MCF 10A (cell line): ENCODE measurements around the gene ASH1L. TPM values are rescaled to one million over a fixed set of nuclear protein-coding genes. Genes with fewer than 3 reads are reported as not detected.

Experiments used
- BruUV-seq: library from RNA; stranded (reverse); fragments of 400-500 nt; replicated peaks from 2 replicates; lab custom pipeline; 2021; lab: Mats Ljungman, UMichigan
- CTCF ChIA-PET: fragments of 300-600 bp; sonication (Branson Sonifier 250); formaldehyde crosslinking; extraction: SDS; loops from one replicate; lab custom pipeline; 2021; ENCODE audit warnings: antibody characterized with exemption, inconsistent platforms; lab: Yijun Ruan, JAX
- POLR2A ChIA-PET: fragments of 300-600, 350-650 bp; sonication (Branson Sonifier 250); formaldehyde crosslinking; extraction: SDS; loops from one replicate; lab custom pipeline; 2020; ENCODE audit warnings: antibody characterized with exemption, inconsistent platforms; lab: Yijun Ruan, JAX
- DNase-seq: peaks from one replicate; pipeline ENCODE4 v3.0.0-alpha.2; 2018; ENCODE audit not compliant: unreplicated experiment
- H3K27ac Mint-ChIP-seq: one replicate; pipeline ENCODE4 v1.8.0; 2022; ENCODE audit warnings: mild to moderate bottlenecking, low read depth, mixed read lengths; ENCODE audit not compliant: unreplicated experiment
- H3K27me3 Mint-ChIP-seq: one replicate; pipeline ENCODE4 v1.8.0; 2022; ENCODE audit warnings: mixed read lengths; ENCODE audit not compliant: insufficient read depth, unreplicated experiment
- H3K36me3 Mint-ChIP-seq: one replicate; pipeline ENCODE4 v1.8.0; 2022; ENCODE audit warnings: mild to moderate bottlenecking, moderate library complexity, mixed read lengths; ENCODE audit not compliant: insufficient read depth, unreplicated experiment
- H3K4me1 Mint-ChIP-seq: one replicate; pipeline ENCODE4 v1.8.0; 2022; ENCODE audit warnings: mixed read lengths; ENCODE audit not compliant: insufficient read depth, unreplicated experiment
- H3K4me3 Mint-ChIP-seq: one replicate; pipeline ENCODE4 v1.8.0; 2022; ENCODE audit warnings: mild to moderate bottlenecking, moderate library complexity, mixed read lengths; ENCODE audit not compliant: unreplicated experiment
- H3K9me3 Mint-ChIP-seq: one replicate; pipeline ENCODE4 v1.8.0; 2022; ENCODE audit warnings: mixed read lengths; ENCODE audit not compliant: unreplicated experiment
- CTCF ChIP-seq: fragments of 200-600 bp; IDR thresholded peaks from one replicate; pipeline ENCODE4 v1.8.0; 2022; ENCODE audit warnings: antibody characterized with exemption, mild to moderate bottlenecking; ENCODE audit not compliant: unreplicated experiment
- intact Hi-C: fragments of 100-400 bp; cut with micrococcal nuclease; formaldehyde crosslinking; loops from 2 replicates; pipeline ENCODE4 v1.14.1; 2022
- total RNA-seq: library from RNA; stranded (reverse); gene quantifications from 2 replicates; pipeline ENCODE4 v1.2.3, GENCODE V29; 2022

The ASH1L gene
- total RNA-seq, 1 experiment from 2014 or later, result 59.1 TPM

- ChIA-PET POLR2A (interaction anchor here (0.8 to 1.7 kb wide), 3 partner anchors 23 to 76 kb away, joined by 3 to 5 read pairs (median 4); partner anchors contain the start of gene CLK2), CTCF (interaction anchor here (0.6 to 1.5 kb wide), 4 partner anchors 12 to 51 kb away, joined by 3 to 5 read pairs (median 4); no protein-coding TSS in a partner anchor)
- H3K36me3 Mint-ChIP-seq, result no peaks in the 10 kb centered on the region
- intact Hi-C loops, result no loop called here
- no peak for TF ChIP-seq CTCF
- no peak overlapping the region for H3K27ac Mint-ChIP-seq
- H3K9me3 Mint-ChIP-seq, result no peaks in the 10 kb centered on the region
- H3K4me1 Mint-ChIP-seq, result no peaks in the 10 kb centered on the region
- no TSS peak for BruUV-seq
- no peak for DNase-seq
- no peak overlapping the region for H3K4me3 Mint-ChIP-seq
- peaks cover 14% of the 10 kb centered on the region for H3K27me3 Mint-ChIP-seq
These were observed 261.9 kb downstream of the ASH1L start for GRCh38 chr1:155300553-155301329.

GRCh38 chr1:155300024-155300423 is 262.6 kb downstream of the ASH1L start:
- intact Hi-C loops, result no loop called here
- TF ChIP-seq CTCF, result no peak

GRCh38 chr1:155297384-155297783 is 265.2 kb downstream of the ASH1L start:
- Mint-ChIP-seq H3K27me3 (peaks cover 25% of the 10 kb centered on the region), H3K9me3 (no peaks in the 10 kb centered on the region), H3K27ac (no peak overlapping the region), H3K4me3 (no peak overlapping the region), H3K4me1 (no peaks in the 10 kb centered on the region), H3K36me3 (no peaks in the 10 kb centered on the region)
- ChIA-PET CTCF (interaction anchor here (0.5 to 1.4 kb wide), 4 partner anchors 10 to 722 kb away, joined by 3 to 10 read pairs (median 3); no protein-coding TSS in a partner anchor), POLR2A (no interaction called here)
- no TSS peak for BruUV-seq
- TF ChIP-seq CTCF, result no peak
- no peak for DNase-seq
- intact Hi-C loops, result no loop called here

More at GRCh38 chr1:155300024-155300423, 262.6 kb downstream of the ASH1L start:
- BruUV-seq, result no TSS peak
- Mint-ChIP-seq H3K9me3 (no peaks in the 10 kb centered on the region), H3K4me3 (no peak overlapping the region), H3K4me1 (no peaks in the 10 kb centered on the region), H3K36me3 (no peaks in the 10 kb centered on the region), H3K27me3 (peaks cover 17% of the 10 kb centered on the region), H3K27ac (no peak overlapping the region)
- DNase-seq, result no peak
- ChIA-PET POLR2A (interaction anchor here (0.6 to 1.7 kb wide), 4 partner anchors 8 to 27 kb away, joined by 3 to 5 read pairs (median 4); partner anchors contain the start of genes CLK2 and FDPS), CTCF (interaction anchor here (0.6 to 1.5 kb wide), 4 partner anchors 11 to 50 kb away, joined by 3 to 5 read pairs (median 4); no protein-coding TSS in a partner anchor)

- CTCF ChIA-PET, result interaction anchor here (0.5 to 1.4 kb wide), 3 partner anchors 11 to 723 kb away, joined by 3 to 10 read pairs (median 3); no protein-coding TSS in a partner anchor
- Mint-ChIP-seq H3K36me3 (no peaks in the 10 kb centered on the region), H3K4me3 (no peak overlapping the region), H3K27ac (no peak overlapping the region), H3K4me1 (no peaks in the 10 kb centered on the region), H3K9me3 (no peaks in the 10 kb centered on the region), H3K27me3 (peaks cover 29% of the 10 kb centered on the region)
- POLR2A ChIA-PET, result no interaction called here
- intact Hi-C loops, result no loop called here
- DNase-seq, result no peak
- no TSS peak for BruUV-seq
- no peak for TF ChIP-seq CTCF
These were observed 265.9 kb downstream of the ASH1L start for GRCh38 chr1:155296661-155297060.
